ENCODE measurements around the gene SEMA3D. TPM values are rescaled to one million over a fixed set of nuclear protein-coding genes. Genes with fewer than 3 reads are reported as not detected.

Gene SEMA3D
- total and polyA plus RNA-seq, 2 of the 4 experiments (the other 2 are of a cell fraction) = 2.9 to 13.6 TPM

- no peak for DNase-seq
- dilution Hi-C loops (cut with HindIII; ENCODE audit: low sequenced_read_pairs, unreplicated experiment) = no loop called here
These were observed 124.2 kb downstream of the SEMA3D start for GRCh38 chr7:85062651-85063050.

More at GRCh38 chr7:85062651-85063050, 124.2 kb downstream of the SEMA3D start:
- Histone ChIP-seq H4K5ac (ENCODE audit: low read depth, low read length) (no peak overlapping the region), H4K8ac (ENCODE audit: low read depth in 2 of 2, low read length in 2 of 2) (no peak overlapping the region), H3K9me1 (ENCODE audit: insufficient read depth, low read length) (no peaks in the 10 kb centered on the region), H2AK9ac (replicated peaks; ENCODE audit: low read depth, low read length, poor library complexity) (no peak overlapping the region), H3K27ac (ENCODE audit: insufficient read depth, low read length) (no peak overlapping the region), H3K23ac (ENCODE audit: low read depth, low read length) (no peak overlapping the region), H4K20me1 (ENCODE audit: insufficient read depth, low read length) (no peaks in the 10 kb centered on the region), H2AK5ac (ENCODE audit: low read depth, low read length) (no peak overlapping the region), H2AFZ (replicated peaks; ENCODE audit: low read length, poor library complexity) (no peak overlapping the region), H4K91ac (ENCODE audit: insufficient read depth, low read depth, low read length) (no peak overlapping the region), H3K18ac (ENCODE audit: low read depth, low read length) (no peak overlapping the region), H3K4ac (ENCODE audit: low read depth, low read length) (no peak overlapping the region), H3K14ac (replicated peaks; ENCODE audit: low read depth, low read length) (no peak overlapping the region), H2BK20ac (ENCODE audit: low read depth, low read length) (no peak overlapping the region), H3K4me3 (ENCODE audit: insufficient read depth, low read depth, low read length) (no peak overlapping the region), H3K79me1 (ENCODE audit: low read depth in 1 of 2, low read length in 2 of 2) (no peaks in the 10 kb centered on the region), H3K9me3 (ENCODE audit: control insufficient read depth, insufficient read depth, low read length) (no peaks in the 10 kb centered on the region), H2BK15ac (ENCODE audit: low read depth, low read length) (no peak overlapping the region), H2BK5ac (ENCODE audit: low read depth, low read length, poor library complexity, severe bottlenecking) (no peak overlapping the region), H3K27me3 (ENCODE audit: control insufficient read depth, insufficient read depth, low read length) (peaks cover 3% of the 10 kb centered on the region; the same call in 1 of the 2 replicates), H3K9ac (ENCODE audit: low read depth, low read length) (no peak overlapping the region), H3K56ac (ENCODE audit: extremely low read depth, insufficient read depth, low read length) (no peak overlapping the region), H3K4me2 (ENCODE audit: low read depth, low read length) (no peak overlapping the region), H2BK120ac (ENCODE audit: low read depth, low read length) (no peak overlapping the region), H3K36me3 (ENCODE audit: control insufficient read depth, insufficient read depth, low read length) (no peaks in the 10 kb centered on the region), H3K4me1 (ENCODE audit: control insufficient read depth, insufficient read depth, low read length) (peaks cover 3% of the 10 kb centered on the region)
- BruUV-seq (replicated peaks) = no TSS peak
- POLR2A ChIA-PET (ENCODE audit: unreplicated experiment) = no interaction called here
- intact Hi-C loops (cut with micrococcal nuclease) = no loop called here
- no CpG with 5 or more reads among the region's 1 CpG for WGBS, 2 experiments (ENCODE audit: extremely low coverage in 2 of 2, insufficient read length in 1 of 2)
- TF ChIP-seq CHD1 (IDR thresholded peaks at IDR 0.05; ENCODE audit: low read depth, low read length) (no peak), ELK1 (IDR thresholded peaks at IDR 0.05; ENCODE audit: borderline replicate concordance, low read depth, low read length) (no peak), CTCF (conservative IDR thresholded peaks at IDR 0.05; ENCODE audit: low read depth, low read length) (no peak), NFE2L2 (IDR thresholded peaks at IDR 0.05; ENCODE audit: low read depth, low read length) (no peak), POLR2A (IDR thresholded peaks at IDR 0.05; ENCODE audit: low read depth, low read length) (no peak), SMC3 (IDR thresholded peaks at IDR 0.05; ENCODE audit: low read depth, low read length) (no peak), RFX5 (IDR thresholded peaks at IDR 0.05; ENCODE audit: low read depth, low read length) (no peak), FOS (IDR thresholded peaks at IDR 0.05; ENCODE audit: low read depth, low read length) (no peak), USF2 (IDR thresholded peaks at IDR 0.05; ENCODE audit: low read depth, low read length) (no peak), RAD21 (IDR thresholded peaks at IDR 0.05; ENCODE audit: low read length) (no peak), CEBPB (IDR thresholded peaks at IDR 0.05; ENCODE audit: low read depth, low read length) (no peak), MAZ (IDR thresholded peaks at IDR 0.05; ENCODE audit: borderline replicate concordance, low read depth, low read length) (no peak), MXI1 (IDR thresholded peaks at IDR 0.05; ENCODE audit: borderline replicate concordance, low read depth, low read length) (no peak), BHLHE40 (IDR thresholded peaks at IDR 0.05; ENCODE audit: low read depth, low read length) (no peak), RCOR1 (IDR thresholded peaks at IDR 0.05; ENCODE audit: insufficient replicate concordance, low read length) (no peak), MAFK (IDR thresholded peaks at IDR 0.05; ENCODE audit: low read depth, low read length) (no peak)
- no peak for ATAC-seq (ENCODE audit: low read depth)
- in situ Hi-C loops (cut with MboI; ENCODE audit: low sequenced_read_pairs) = no loop called here
- CTCF ChIA-PET = interaction anchor here (0.9 to 1.0 kb wide), 2 partner anchors 12 to 124 kb away, joined by 3 read pairs; partner anchors contain the start of gene SEMA3D
